ENCODE measurements around the gene MSL3B.

DNA sequence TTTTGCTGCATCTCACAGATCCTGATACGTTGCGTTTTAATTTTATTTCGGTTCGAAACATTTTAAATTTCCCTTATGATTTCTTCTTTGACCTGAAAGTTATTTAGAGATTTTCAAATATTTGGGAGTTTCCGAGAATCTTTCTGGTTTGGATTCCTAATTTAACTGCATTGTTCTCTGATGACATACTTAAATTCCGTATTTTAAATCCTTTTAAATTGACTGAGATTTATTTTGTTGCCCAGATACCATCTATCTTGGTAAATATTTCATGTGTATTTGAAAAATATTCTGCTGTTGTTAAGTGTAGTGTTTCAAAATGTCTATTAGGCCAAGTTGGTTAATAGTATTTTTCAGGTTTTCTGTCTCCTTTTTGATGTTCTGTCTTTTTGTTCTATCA lies 52.3 kb downstream of the MSL3B start:
- TF ChIP-seq POLR2A (IDR thresholded peaks at IDR 0.05) = no peak
- TF ChIP-seq, protein P1, sequence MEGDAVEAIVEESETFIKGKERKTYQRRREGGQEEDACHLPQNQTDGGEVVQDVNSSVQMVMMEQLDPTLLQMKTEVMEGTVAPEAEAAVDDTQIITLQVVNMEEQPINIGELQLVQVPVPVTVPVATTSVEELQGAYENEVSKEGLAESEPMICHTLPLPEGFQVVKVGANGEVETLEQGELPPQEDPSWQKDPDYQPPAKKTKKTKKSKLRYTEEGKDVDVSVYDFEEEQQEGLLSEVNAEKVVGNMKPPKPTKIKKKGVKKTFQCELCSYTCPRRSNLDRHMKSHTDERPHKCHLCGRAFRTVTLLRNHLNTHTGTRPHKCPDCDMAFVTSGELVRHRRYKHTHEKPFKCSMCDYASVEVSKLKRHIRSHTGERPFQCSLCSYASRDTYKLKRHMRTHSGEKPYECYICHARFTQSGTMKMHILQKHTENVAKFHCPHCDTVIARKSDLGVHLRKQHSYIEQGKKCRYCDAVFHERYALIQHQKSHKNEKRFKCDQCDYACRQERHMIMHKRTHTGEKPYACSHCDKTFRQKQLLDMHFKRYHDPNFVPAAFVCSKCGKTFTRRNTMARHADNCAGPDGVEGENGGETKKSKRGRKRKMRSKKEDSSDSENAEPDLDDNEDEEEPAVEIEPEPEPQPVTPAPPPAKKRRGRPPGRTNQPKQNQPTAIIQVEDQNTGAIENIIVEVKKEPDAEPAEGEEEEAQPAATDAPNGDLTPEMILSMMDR (IDR thresholded peaks at IDR 0.05) = no peak

All from right lobe of liver (tissue), 4 donors.